T1000 (cell line): ENCODE results near the gene KRT7.
"Not testable (repeated sequence)": the region's sequence is repeated elsewhere in the genome, so short reads cannot be mapped to it uniquely, and the experiment has no call there.

Experiments
- DNase-seq: peaks from one replicate; lab custom pipeline; 2025; ENCODE audit warnings: mixed read lengths; lab: John Stamatoyannopoulos, UW

KRT7 gene

DNA sequence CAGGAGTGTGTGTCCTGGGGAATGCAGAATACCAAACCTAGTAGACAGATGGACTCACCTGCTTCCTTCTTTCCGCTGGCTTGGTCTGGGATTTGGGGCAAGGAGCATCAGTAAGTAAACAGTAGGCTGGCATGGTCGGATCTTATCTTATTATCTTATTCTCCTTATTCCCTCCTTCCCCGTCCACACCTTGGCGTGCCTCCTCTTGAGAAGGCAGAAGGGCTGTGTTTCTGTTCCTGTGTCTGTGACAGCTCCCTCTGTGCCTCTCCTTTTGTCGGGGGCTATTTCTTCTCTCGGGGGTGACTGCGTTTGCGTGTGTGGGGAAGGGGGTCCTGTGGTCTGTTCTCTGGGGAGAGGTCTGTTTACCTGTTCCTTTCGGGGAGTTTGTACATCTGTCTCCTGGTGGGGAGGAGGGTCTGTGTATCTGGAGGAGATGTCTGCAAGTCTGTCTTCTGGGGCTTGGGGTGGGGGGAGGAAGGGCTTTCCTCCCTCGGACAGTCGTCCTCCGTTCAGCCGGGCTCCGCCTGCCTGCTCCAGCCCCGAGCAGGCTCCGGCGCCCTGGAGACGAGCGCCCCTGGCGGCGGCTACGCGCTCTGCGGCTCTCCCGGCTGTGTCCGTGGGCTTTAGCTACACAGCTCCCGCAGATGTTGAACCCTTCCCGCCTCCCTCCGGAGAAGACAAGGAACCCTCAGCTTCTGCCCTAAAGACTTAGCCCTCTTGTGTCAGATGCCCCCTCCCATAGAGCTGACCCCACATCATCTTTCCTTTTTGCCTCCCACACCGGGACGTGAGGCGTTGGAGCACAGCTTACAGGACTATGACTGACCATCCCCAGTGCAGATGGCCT, 45.8 kb downstream of the KRT7 start:
- DNase-seq: no peak

DNA sequence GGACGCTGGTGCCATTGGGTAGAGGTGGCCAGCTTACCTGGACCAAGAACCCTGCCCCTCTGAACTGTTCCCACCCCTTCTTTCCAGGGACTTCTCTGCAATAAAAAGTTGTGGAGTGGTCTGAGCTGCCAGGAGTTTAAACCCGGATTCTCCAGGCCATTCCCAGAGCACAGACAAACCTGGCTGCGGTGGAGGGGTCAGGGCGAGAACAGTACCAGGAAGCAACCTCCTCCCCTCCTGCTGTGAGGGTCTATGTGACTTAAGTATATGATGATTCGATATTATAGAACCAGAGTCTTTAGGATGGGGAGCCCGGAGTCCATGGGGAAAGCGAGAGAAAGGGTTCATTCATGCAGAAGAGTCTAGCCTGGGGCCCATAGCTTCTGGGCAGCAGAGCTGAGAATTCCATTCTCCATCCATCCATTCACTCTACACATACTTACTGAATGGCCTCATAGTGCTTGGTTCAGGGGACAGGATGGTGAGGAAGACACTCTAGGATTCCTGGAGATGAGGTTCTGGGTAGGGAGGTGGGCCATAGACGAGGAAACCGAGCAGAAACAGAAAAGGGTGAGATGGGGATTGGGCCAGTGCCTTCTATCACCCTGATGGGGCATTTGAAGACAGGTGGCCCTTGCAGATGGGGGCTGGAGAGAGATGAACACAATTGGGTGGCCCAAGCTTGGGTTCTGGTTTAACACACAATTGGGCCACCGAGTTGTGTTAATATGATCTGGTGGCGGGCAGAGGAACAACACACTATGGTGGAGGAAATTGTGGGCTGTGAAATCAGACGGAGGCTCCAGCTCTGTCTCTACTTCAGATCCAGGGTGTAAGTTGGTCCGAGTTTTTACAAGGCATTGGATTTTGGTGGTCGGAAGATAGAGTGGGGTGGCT, 46.6 kb downstream of the KRT7 start:
- DNase-seq: no peak

DNA sequence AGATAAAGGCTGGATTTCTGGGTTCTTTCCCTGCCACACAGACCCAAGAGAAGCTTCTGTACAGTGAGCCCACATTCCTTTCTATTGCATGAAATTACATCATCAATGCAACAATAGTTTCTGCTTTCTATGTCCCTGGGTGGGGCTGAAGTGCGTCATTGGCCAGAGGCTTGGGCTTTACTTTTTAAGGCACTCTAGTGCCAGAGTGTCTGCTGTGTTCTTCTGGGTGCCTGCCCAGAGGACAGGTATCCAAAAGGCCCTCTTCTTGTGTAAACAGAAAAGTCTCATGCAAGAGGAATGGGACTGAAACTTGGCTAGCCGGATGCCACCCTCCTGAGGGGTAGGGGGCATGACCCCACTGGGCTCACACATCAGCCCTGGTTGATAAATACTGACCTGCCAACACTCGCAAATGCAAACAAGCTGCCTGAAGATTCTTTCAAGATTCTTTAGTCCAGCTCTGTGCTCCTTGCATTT, 47.3 kb downstream of the KRT7 start:
- DNase-seq: no peak

DNA sequence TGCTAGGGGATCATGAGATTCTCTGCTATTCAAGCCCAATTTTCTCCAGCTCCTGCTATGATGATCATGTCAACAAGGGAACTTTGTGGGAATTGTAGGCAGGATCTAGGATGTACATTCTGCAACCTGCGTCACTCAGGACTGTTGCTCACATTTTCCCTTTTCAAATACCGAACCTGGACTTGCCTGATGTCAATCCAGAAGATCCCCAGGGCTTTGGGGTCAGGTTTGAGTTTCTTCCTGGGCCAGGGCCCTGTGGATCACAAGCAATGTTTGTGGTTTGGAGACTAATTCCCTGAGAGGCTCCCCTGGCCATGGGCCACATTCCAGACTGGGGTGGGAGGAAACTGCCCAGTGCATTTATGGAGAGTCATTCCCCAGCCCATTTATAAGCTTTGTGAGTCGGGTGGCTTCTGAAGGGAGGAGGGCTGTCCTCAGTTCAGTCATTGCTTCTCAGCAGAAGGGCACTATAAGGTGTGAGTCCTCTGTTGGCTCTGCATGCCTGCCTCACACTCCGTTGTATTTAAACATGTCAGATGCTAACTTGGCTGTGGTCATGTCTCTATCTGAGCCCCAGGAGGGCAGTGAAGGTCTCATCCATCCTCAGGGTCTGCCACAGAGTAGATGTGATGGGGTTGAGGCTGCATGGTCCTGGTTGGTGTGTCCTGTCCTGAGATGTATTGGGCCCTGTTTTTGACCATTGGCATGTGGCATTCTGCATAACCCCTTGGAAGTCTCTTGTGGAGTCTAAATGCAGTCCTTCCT, 47.9 kb downstream of the KRT7 start:
- DNase-seq: no peak

DNA sequence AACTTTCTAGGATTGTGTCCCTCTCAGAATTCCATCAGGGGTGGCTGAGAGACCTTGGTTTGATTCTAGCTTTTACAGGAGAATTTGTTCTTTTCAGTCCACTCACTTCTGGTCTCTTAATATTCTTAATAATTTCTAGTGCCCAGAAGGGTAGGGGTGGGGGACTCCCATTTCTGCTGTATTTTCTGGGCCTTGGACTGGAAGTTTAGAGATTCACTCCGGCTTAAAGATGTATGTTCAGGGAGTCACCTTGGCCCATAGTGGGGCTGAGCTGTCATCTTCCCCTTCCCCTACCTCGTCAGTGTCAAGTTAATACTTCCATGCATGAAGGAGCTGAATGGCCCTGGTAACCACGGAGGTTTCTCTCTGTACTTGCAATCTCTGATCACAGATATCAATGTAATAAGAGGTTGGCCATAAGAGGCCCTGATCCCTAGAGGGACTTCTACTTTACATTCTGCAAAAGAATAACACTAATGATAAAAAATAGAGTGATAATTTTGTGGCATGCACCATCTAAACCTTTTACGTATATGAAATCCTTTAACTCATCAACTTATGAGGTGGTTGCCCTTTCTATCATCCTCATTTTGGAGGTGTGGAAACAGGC, 51.6 kb downstream of the KRT7 start:
- no peak for DNase-seq

DNA sequence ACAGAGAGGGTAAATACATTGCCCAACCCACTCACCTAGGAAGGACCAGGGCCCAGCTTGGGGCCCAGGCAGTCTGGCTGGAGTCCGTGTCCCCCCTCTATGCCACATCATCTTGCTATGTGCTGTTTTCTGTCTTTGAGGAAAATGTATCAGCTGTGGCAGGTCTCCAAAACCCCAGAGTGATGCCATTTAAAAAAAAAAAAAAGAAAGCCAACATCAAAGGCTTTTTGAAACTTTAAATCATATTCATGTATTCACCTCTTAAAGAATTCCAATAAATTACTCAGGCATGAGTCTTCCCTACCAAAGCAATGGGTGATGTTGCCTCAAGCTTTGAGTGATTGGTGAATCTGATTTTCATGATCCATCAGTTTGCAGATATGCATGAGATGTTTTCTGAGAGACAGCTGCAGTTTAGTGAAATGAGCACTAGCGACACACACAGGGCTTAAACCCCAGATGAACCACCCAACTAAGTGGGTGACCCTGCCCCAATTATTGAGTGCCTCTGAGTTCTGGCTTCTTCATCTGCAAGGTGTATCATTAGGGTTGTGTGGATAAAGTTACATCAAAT, 52.2 kb downstream of the KRT7 start:
- DNase-seq: no peak

DNA sequence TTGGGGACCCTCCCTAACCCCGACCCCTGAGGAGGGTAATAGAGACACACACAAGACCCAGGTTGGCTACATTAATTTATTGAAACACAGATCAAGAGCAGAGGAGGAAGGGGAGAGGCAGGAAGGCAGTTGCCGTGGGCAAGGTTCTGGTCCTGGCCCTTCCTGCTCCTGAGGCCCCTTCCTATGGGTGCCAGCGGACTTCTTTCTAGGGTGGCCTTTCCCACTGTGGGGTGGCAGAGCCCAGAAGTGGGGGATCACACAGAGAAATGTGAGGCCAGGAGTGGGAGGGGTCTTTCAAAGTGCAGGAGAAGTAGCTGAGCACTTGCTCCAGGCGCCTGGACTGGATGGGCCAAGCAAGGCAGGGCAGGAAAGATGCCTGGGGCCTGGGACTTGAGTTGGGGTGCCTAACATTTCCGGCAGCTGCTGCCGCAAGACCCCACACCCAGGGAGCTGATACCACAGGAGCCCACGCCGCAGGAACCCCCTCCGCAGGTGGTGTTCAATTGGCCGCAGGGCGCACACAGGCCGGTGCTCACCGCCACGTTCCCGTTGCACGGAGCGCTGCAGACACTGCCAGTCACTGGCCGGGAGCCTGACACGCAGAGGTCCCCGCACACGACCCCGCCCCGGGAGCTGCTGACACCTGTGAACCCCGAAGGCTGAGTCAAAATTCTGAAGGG, 52.9 kb downstream of the KRT7 start:
- DNase-seq: no peak

DNA sequence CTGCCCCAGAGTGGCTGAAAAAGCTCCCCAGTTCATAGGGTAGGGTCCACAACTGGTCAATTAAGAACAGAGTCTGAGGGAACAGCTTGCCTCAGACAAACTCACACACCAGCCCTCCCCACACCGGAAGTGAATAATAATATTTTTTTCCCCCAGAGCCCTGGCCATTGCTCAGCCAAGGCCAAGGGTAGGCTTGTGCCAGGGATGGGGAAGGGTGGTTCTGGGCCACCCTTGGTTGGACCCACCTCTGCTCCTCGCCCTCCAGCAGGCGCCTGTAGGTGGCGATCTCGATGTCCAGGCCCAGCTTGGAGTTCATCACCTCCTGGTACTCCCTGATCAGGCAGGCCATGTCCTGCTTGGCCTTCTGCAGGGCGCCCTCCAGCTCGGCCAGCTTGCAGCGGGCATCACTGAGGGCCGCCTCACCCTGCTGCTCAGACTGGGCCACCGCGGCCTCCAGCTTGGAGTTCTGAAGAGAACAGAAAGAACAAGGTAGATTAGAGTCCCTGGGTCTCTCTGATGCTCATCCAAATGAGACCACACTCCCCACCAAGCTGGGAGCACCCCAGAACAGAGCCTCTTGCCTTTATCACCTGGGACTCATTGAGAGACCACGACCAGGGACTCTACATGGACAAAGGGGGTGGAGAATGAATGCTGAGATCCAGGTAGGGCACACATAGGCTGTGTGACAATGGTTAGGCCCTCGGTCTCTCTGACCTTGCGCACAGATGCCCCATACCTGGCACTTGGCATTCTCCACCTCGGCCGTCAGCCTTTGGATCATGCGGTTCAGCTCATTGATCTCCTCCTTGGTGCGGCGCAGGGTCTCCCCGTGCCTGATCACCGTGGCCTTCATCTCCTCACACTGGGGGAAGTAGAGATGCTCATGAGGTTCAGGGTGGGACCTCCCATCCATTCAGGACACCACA, 54.1 kb downstream of the KRT7 start:
- DNase-seq: not testable (repeated sequence)

DNA sequence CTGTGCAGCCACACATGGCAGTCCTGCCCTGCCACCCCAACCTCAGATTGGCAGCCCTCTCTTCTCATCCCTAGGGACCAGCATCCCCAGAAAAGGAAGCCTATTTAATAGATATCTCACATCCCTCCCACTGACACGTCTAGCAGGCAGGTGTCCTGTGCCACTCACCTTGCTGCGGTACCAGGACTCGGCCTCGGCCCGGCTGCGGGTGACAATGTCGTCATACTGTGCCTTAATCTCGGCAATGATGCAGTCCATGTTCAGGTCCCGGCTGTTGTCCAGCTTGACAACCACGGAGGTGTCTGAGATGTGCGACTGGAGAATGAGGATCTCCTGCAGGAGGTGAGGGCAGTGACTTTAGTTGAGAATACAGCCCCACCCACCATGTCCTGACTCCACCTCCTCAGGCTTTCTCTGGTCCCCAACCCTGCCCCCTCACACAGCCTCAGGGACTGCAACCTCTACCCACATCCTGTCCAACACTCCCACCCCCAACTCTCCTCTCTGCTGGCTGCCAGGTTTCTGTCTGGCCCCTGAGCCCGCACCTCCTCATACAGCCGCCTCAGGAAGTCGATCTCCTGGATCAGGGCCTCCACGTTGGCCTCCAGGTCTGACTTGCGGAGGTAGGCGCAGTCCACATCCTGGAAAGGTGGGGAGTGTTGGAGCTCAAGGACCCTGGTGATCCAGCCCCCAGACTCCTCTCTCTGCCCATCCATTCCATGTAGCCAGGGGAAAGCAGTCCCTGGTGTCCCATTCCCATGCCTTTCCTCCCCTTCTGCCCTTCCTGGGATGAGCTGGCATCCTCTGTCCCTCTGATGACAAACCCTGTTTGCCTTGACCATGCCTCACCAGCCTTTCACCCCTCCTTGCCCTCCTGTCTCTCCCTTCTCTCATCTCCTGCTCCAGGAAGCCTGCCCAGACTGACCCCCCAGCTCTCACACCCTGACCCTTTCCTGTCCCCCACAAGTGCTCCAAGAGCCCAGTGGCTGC, 55.1 kb downstream of the KRT7 start:
- DNase-seq: not testable (repeated sequence)

DNA sequence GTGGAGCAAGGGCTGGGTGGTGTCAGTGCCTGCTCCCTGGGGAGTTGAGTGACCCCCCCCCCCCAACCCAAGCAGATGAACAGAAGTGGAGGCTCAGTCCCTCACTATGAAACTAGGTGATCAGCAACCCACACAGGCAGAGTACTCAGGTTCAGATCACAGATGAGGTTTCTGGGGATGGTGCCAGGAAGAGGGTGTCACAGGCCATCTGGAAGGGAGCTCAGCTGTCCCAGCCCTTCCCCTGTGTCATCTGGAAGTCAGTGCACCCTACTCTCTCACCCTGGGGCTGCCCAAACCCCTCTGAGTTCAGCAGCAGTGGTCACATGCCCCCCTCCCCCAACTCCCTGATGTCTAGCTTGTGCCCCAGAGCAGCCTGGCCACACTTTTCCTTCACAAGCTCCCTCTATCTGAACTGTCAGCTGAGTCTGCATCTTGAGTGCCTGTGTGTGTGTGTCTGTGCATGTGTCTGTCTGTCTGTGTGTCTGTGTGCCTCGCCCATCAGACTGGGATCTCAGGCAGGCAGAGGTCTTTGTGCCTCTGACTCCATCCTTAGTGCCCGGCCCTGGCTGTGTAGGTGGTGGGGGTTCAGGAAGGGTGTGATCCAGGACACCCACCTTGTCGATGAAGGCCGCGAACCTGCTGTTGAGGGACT, 57.6 kb downstream of the KRT7 start:
- DNase-seq: not testable (repeated sequence)

DNA sequence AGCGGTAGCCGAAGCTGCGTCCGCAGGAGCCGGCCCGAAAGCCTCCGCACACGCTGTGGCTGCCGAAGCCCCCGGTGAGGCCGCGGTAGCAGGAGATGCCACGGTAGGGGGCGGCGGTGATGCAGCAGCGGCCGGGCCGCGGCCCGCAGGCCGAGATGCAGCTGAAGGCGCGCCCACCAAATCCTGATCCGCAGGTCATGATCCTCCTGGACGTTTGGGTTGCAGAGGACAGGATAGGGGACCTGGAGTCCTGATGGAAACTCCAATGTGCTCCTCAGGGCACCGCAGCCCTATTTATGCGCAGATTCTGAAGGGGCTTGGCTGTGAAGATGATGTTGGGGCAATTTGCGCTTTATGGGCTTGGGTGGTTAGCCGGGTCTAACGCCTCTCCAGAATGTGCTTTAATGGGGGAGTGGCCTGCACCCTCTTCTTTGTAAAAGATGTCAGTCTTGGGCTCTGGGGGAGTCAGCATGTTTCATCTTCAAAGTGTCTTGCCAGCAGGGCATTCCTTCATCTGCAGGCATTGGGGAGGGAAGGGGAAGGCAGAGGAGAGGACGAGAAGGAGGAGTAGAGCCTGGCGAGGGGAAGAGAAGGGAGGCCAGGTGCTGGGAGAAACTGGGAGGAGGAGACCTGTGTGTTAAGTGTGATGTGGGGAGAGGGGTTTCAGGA, 58.4 kb downstream of the KRT7 start, which contains the start of gene KRT81:
KRT81 (minus strand) TSS at position 268 of the 669 bp plus-strand sequence; CDS start at position 199, 69 bp downstream.
- no peak for DNase-seq

DNA sequence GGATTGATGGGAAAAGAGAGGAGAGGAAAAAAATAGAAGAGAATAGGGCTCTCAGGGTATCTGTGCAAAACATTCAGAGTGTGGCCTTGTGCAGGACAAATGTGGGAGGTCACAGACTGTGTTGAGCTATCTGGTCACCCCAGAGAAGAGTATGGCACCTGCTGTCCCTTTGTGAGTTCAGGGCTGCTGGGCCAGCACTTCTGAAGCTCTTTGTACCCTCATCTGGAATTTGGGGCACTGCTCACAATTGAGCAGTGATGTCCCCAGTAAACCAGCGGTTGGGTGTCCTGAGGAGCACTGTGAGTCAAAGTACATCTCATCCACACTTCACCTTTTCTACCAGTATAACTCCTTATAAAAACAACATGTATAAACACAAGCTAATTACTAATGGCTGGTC, 60.9 kb downstream of the KRT7 start:
- DNase-seq: no peak

DNA sequence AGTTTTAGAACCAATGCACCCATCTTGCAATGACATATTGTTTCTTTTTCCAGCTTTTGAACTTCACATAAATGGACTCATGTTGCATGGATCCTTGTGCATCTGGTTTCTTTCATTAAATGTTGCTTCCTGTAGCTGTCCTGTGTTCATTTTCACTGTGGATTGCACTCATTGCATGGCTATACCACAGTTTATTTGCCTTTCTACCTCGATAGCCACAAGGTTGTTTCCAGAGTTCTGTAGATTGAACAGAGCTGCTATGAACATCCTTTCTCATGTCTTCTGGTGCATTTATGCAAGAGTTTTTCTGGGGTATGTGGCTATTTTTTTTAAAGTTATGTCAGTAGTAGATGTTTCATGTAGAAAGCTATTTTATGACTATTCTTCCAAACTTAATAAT, 61.8 kb downstream of the KRT7 start:
- no peak for DNase-seq

DNA sequence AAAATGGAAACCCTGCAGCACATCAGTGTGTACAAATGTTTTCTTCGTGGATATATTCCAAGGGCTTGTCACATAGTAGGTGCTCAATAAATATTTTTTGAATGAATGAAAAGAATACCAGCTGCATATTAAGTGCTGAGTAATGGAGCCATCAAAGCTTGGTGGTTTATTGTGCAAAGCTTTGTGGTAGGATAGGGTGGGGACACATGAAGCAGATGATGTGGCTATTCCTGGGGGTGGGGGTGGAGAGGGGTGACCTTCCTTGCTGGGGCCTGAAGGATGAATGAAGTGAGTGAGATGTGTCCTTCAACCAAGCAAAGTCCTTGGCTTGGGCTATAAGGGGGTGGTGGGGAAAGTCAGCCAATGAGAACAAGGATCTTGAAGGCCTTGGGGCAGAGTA, 62.6 kb downstream of the KRT7 start:
- DNase-seq: no peak

DNA sequence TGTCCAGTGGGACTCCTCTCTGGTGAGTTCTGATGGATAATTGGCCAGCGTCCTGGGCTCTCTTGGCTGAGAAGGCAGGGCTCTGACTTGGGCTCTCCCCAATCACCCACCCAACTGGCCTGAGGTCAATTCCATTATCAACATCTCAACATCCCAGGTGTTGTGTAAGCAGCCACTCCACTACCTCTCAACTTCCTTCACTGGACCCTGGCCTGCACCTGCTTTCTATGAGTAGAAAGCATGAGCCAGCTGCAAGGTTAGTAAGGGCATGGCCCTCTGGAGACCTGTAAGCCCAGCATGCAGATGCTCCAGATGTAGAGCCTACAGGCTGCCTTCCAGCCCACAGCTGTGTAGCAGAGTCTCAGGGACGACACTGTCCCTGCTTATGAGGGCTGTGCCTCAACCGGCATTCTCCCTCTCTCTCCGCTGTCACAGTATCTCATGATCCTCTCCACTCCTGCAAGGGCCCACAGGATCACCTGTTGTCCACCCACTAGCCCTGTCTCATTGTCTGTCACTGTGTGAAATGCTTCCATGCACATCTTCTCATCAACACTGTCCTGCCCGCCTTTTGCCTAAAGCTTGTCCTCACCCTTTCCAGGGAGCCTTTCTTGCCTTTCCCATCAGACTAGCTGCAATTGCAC, 63.7 kb downstream of the KRT7 start:
- no peak for DNase-seq
